ENCODE data around the gene MYO10.

GRCh38 chr5:16827755-16828154 is 108.3 kb downstream of the MYO10 start:
- no peak for TF ChIP-seq CTCF (IDR thresholded peaks at IDR 0.05)
- no peak for TF ChIP-seq POLR2A (IDR thresholded peaks at IDR 0.05)
- TF ChIP-seq EP300 (IDR thresholded peaks at IDR 0.05; ENCODE audit: low read depth), result no peak
